Right atrium auricular region (tissue), 2 donors: ENCODE measurements around the gene BYSL. TPM values are rescaled to one million over a fixed set of nuclear protein-coding genes. Genes with fewer than 3 reads are reported as not detected.

ENCODE experiments used
- DNase-seq: peaks from one replicate; pipeline ENCODE4 v3.0.0-alpha.2; 2019; ENCODE audit warnings: low spot score
- H3K27ac ChIP-seq, 2 donors: fragments of 200-600 bp; sonication (generic); 1 replicate in 1 of 2; 2 replicates in 1 of 2; pipeline ENCODE4 v1.5.1; 2016 to 2019
- H3K27me3 ChIP-seq, 2 donors: fragments of 200-600 bp; sonication (generic); one replicate each; pipeline versions ENCODE4 v1.5.1 to v1.6.0; 2017 to 2019
- H3K36me3 ChIP-seq: fragments of 200-600 bp; sonication (generic); one replicate; pipeline ENCODE4 v1.5.1; 2016
- H3K4me1 ChIP-seq, 2 donors: fragments of 200-600 bp; sonication (generic); one replicate each; pipeline versions ENCODE4 v1.5.1 to v1.6.0; 2017 to 2019
- H3K4me3 ChIP-seq, 2 donors: fragments of 200-600 bp; sonication (generic); 1 replicate in 1 of 2; 2 replicates in 1 of 2; pipeline ENCODE4 v1.5.1; 2017 to 2019; ENCODE audit warnings: mild to moderate bottlenecking in 1 of 2, moderate library complexity in 1 of 2
- H3K9me3 ChIP-seq, 2 donors: fragments of 200-600 bp; sonication (generic); one replicate each; pipeline ENCODE4 v1.5.1; 2019
- CTCF ChIP-seq, 2 donors: fragments of 200-600 bp; sonication (generic); IDR thresholded peaks; one replicate each; pipeline ENCODE4 v1.5.1; 2019; ENCODE audit warnings: antibody characterized with exemption in 2 of 2
- total RNA-seq, 2 donors: library from RNA; depleted of rRNA; stranded (reverse); fragments of >200 nt; gene quantifications; one replicate each; pipeline ENCODE4 v1.1.0, GENCODE V29; 2016

Gene BYSL
- total RNA-seq, 2 donors from 2014 or later = 3.0 to 7.6 TPM

GRCh38 chr6:41901882-41902519 is 19.3 kb upstream of the BYSL start:
- Histone ChIP-seq H3K4me1 (no peaks in the 10 kb centered on the region), H3K36me3 (peaks cover 24% of the 10 kb centered on the region), H3K9me3 (no peaks in the 10 kb centered on the region), H3K4me3 (no peak overlapping the region), H3K27me3 (no peaks in the 10 kb centered on the region), H3K27ac (no peak overlapping the region)
- no peak for DNase-seq
- no peak for TF ChIP-seq CTCF (IDR thresholded peaks at IDR 0.05)

GRCh38 chr6:41909727-41910126 is 11.6 kb upstream of the BYSL start:
- H3K4me1 ChIP-seq = no peaks in the 10 kb centered on the region
- H3K36me3 ChIP-seq = peaks cover 52% of the 10 kb centered on the region
- no peaks in the 10 kb centered on the region for H3K9me3 ChIP-seq
- no peak for DNase-seq
- H3K27ac ChIP-seq = no peak overlapping the region
- TF ChIP-seq CTCF (IDR thresholded peaks at IDR 0.05) = no peak
- no peak overlapping the region for H3K4me3 ChIP-seq
- no peaks in the 10 kb centered on the region for H3K27me3 ChIP-seq

GRCh38 chr6:41914343-41914742 is 7.0 kb upstream of the BYSL start:
- H3K4me3 ChIP-seq = no peak overlapping the region
- no peak overlapping the region for H3K27ac ChIP-seq
- TF ChIP-seq CTCF (IDR thresholded peaks at IDR 0.05) = no peak
- peaks cover 0 to 10% of the 10 kb centered on the region in 2 donors for H3K4me1 ChIP-seq
- peaks cover 36% of the 10 kb centered on the region for H3K36me3 ChIP-seq
- H3K27me3 ChIP-seq = no peaks in the 10 kb centered on the region
- DNase-seq = no peak
- H3K9me3 ChIP-seq = no peaks in the 10 kb centered on the region

DNA sequence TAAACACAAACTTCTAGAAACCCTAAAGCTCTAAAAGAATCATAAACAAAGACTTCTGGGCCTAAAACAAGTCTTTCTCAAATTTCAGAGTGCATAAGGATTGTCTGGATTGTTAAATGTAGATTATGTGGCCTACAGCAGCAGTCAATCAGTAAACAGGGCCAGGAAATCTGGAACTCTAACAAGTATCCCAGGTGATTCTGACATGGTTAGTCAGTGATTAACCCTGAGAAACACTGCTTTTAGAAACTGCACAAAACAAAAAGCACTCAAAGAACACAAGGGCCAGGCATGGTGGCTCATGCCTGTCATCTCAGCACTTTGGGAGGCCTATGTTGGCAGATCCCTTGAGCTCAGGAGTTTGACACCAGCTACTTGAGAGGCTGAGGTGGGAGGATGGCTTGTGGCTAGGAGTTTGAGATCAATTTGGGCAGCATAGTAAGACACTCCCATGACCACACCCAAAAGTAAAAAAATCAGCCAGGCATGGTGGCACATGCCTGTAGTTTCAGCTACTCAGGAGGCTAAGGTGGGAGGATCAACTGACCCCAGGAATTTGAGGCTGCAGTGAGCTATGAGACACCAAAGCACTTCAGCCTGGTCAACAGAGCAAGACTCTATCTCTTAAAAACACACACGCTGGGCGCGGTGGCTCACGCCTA is 6.3 kb upstream of the BYSL start:
- Histone ChIP-seq H3K9me3 (no peaks in the 10 kb centered on the region), H3K27ac (no peak overlapping the region), H3K4me1 (peaks cover 0 to 17% of the 10 kb centered on the region in 2 donors), H3K27me3 (no peaks in the 10 kb centered on the region), H3K36me3 (peaks cover 36% of the 10 kb centered on the region), H3K4me3 (no peak overlapping the region)
- no peak for TF ChIP-seq CTCF (IDR thresholded peaks at IDR 0.05)
- no peak for DNase-seq

DNA sequence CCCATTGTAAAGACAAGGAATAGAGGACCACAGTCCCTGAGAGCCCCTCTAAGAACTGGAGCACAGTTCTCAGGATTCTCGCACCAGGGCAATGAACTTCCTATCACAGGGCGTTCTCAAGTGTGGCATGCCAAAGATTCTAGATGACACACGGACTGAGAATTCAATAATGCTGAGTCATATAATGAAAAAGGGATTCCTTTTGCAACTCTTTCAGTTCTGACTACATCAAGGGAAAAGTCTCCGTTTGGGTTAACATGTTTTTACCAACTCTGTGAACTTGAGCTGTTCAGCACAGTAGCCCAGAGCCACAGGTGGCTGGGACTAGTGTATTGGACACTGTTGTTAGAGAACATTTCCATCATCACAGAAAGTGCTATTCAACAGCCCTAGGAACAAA is 3.8 kb upstream of the BYSL start:
- Histone ChIP-seq H3K27me3 (no peaks in the 10 kb centered on the region), H3K4me3 (no peak overlapping the region), H3K4me1 (peaks cover 0 to 32% of the 10 kb centered on the region in 2 donors), H3K36me3 (peaks cover 34% of the 10 kb centered on the region), H3K9me3 (no peaks in the 10 kb centered on the region), H3K27ac (peak overlapping the region in 1 of 2 donors; percentile 33)
- DNase-seq = no peak
- no peak for TF ChIP-seq CTCF (IDR thresholded peaks at IDR 0.05)

GRCh38 chr6:41921712-41921998 is 356 bp downstream of the BYSL start:
- Histone ChIP-seq H3K36me3 (no peaks in the 10 kb centered on the region), H3K4me3 (peak overlapping the region; percentile 69 to 86), H3K27me3 (no peaks in the 10 kb centered on the region), H3K27ac (peak overlapping the region; percentile 97 to 98), H3K4me1 (peaks cover 0 to 42% of the 10 kb centered on the region in 2 donors), H3K9me3 (no peaks in the 10 kb centered on the region)
- no peak for TF ChIP-seq CTCF (IDR thresholded peaks at IDR 0.05)
- DNase-seq = no peak
